WTC11 (cell line): ENCODE measurements around the gene MCFD2. TPM values are rescaled to one million over a fixed set of nuclear protein-coding genes. Genes with fewer than 3 reads are reported as not detected.

Experiments
- ATAC-seq: fragments of 200-7000 bp; cut with Tn5 transposase; 2 replicates; pipeline ENCODE4 v1.10.0; 2021; ENCODE audit warnings: mild to moderate bottlenecking, moderate library complexity
- CTCF ChIA-PET: fragments of 300-600 bp; sonication (Branson Sonifier 250); formaldehyde crosslinking; loops from one replicate; lab custom pipeline; 2021; ENCODE audit warnings: antibody characterized with exemption; lab: Charles Lee
- POLR2A ChIA-PET: fragments of 350-600 bp; sonication (Branson Sonifier 250); formaldehyde crosslinking; loops from one replicate; lab custom pipeline; 2021; ENCODE audit warnings: antibody characterized with exemption; lab: Charles Lee
- DNase-seq: peaks from one replicate; pipeline ENCODE4 v3.0.0; 2021; ENCODE audit warnings: low spot score
- H3K27ac Mint-ChIP-seq: 2 replicates; pipeline ENCODE4 v1.8.0; 2021; ENCODE audit warnings: mixed read lengths
- H3K27me3 Mint-ChIP-seq: 2 replicates; pipeline ENCODE4 v1.8.0; 2021; ENCODE audit warnings: low read depth, mild to moderate bottlenecking, moderate library complexity, mixed read lengths
- H3K36me3 Mint-ChIP-seq: 2 replicates; pipeline ENCODE4 v1.8.0; 2021; ENCODE audit warnings: mixed read lengths
- H3K4me1 Mint-ChIP-seq: 2 replicates; pipeline ENCODE4 v1.8.0; 2022; ENCODE audit warnings: mixed read lengths
- H3K4me3 Mint-ChIP-seq: 2 replicates; pipeline ENCODE4 v1.8.0; 2021; ENCODE audit warnings: mild to moderate bottlenecking, moderate library complexity, mixed read lengths
- H3K9me3 Mint-ChIP-seq: 2 replicates; pipeline ENCODE4 v1.8.0; 2021; ENCODE audit warnings: mixed read lengths
- JAZF1 ChIP-seq: fragments of 250-450 bp; sonication (Bioruptor Pico); IDR thresholded peaks from 2 replicates; pipeline ENCODE4 v1.9.0; 2021; ENCODE audit warnings: moderate library complexity, mild to moderate bottlenecking, inconsistent platforms
- NR3C1 ChIP-seq: sonication (generic); formaldehyde crosslinking; conservative IDR thresholded peaks from 2 replicates; pipeline ENCODE4 v1.8.1; 2023; ENCODE audit warnings: low read depth, mild to moderate bottlenecking, missing genetic modification reagents
- SMAD4 ChIP-seq: sonication (generic); formaldehyde crosslinking; IDR thresholded peaks from 2 replicates; pipeline ENCODE4 v1.8.0; 2022; ENCODE audit warnings: mild to moderate bottlenecking, missing genetic modification reagents
- TEAD1 ChIP-seq: sonication (generic); formaldehyde crosslinking; IDR thresholded peaks from 2 replicates; pipeline ENCODE4 v1.8.0; 2022; ENCODE audit warnings: mild to moderate bottlenecking, missing genetic modification reagents
- TEAD4 ChIP-seq: sonication (generic); formaldehyde crosslinking; IDR thresholded peaks from 2 replicates; pipeline ENCODE4 v1.8.0; 2022; ENCODE audit warnings: mild to moderate bottlenecking, missing genetic modification reagents
- TP53 ChIP-seq: sonication (generic); formaldehyde crosslinking; IDR thresholded peaks from 2 replicates; pipeline ENCODE4 v1.8.1; 2023; ENCODE audit warnings: mild to moderate bottlenecking, missing genetic modification reagents
- ZNF317 ChIP-seq: sonication (generic); formaldehyde crosslinking; IDR thresholded peaks from 2 replicates; pipeline ENCODE4 v1.8.1; 2023; ENCODE audit warnings: low read depth, mild to moderate bottlenecking, moderate library complexity, missing genetic modification reagents, borderline replicate concordance
- ZNF396 ChIP-seq: fragments of 250-450 bp; sonication (Bioruptor Pico); IDR thresholded peaks from 2 replicates; pipeline ENCODE4 v1.8.0; 2021; ENCODE audit warnings: mild to moderate bottlenecking, moderate library complexity, borderline replicate concordance
- total RNA-seq: library from RNA; stranded (reverse); gene quantifications from 3 replicates; pipeline ENCODE4 v1.2.3, GENCODE V29; 2021
- TF ChIP-seq, protein P1 (sequence below): sonication (generic); formaldehyde crosslinking; IDR thresholded peaks from 2 replicates; pipeline ENCODE4 v1.8.0; 2022; ENCODE audit warnings: mild to moderate bottlenecking, missing genetic modification reagents
- TF ChIP-seq, protein P2 (sequence below): fragments of 250-450 bp; sonication (Bioruptor Pico); IDR thresholded peaks from 2 replicates; pipeline ENCODE4 v1.9.0; 2021; ENCODE audit warnings: moderate library complexity, mild to moderate bottlenecking, inconsistent platforms, borderline replicate concordance
- TF ChIP-seq, protein P3 (sequence below): sonication (generic); formaldehyde crosslinking; IDR thresholded peaks from 2 replicates; pipeline ENCODE4 v1.8.0; 2022; ENCODE audit warnings: missing genetic modification reagents
- TF ChIP-seq, protein P4 (sequence below): sonication (generic); formaldehyde crosslinking; IDR thresholded peaks from 2 replicates; pipeline ENCODE4 v1.8.1; 2022; ENCODE audit warnings: low read depth, missing genetic modification reagents, borderline replicate concordance
- TF ChIP-seq, protein P5 (sequence below): sonication (generic); formaldehyde crosslinking; IDR thresholded peaks from 2 replicates; pipeline ENCODE4 v1.8.0; 2022; ENCODE audit warnings: mild to moderate bottlenecking, missing genetic modification reagents
- TF ChIP-seq, protein P6 (sequence below): sonication (generic); formaldehyde crosslinking; conservative IDR thresholded peaks from 2 replicates; pipeline ENCODE4 v1.8.1; 2023; ENCODE audit warnings: mild to moderate bottlenecking, low read depth, missing genetic modification reagents, moderate library complexity
- TF ChIP-seq, protein P7 (sequence below): fragments of 200-600 bp; IDR thresholded peaks from 2 replicates; pipeline ENCODE4 v1.8.0; 2022; ENCODE audit warnings: antibody characterized with exemption
- TF ChIP-seq, protein P8 (sequence below): sonication (generic); formaldehyde crosslinking; IDR thresholded peaks from 2 replicates; pipeline ENCODE4 v1.8.1; 2022; ENCODE audit warnings: mild to moderate bottlenecking, moderate library complexity, missing genetic modification reagents
- TF ChIP-seq, protein P9 (sequence below): sonication (generic); formaldehyde crosslinking; IDR thresholded peaks from 2 replicates; pipeline ENCODE4 v1.8.0; 2022; ENCODE audit warnings: mild to moderate bottlenecking, missing genetic modification reagents
- TF ChIP-seq, protein P10 (sequence below): sonication (generic); formaldehyde crosslinking; IDR thresholded peaks from 2 replicates; pipeline ENCODE4 v1.8.1; 2022; ENCODE audit warnings: missing genetic modification reagents, borderline replicate concordance
- TF ChIP-seq, protein P11 (sequence below): sonication (generic); formaldehyde crosslinking; IDR thresholded peaks from 2 replicates; pipeline ENCODE4 v1.8.1; 2023; ENCODE audit warnings: mild to moderate bottlenecking, missing genetic modification reagents

The MCFD2 gene
- total RNA-seq, 1 experiment from 2014 or later: 68.1 TPM

DNA sequence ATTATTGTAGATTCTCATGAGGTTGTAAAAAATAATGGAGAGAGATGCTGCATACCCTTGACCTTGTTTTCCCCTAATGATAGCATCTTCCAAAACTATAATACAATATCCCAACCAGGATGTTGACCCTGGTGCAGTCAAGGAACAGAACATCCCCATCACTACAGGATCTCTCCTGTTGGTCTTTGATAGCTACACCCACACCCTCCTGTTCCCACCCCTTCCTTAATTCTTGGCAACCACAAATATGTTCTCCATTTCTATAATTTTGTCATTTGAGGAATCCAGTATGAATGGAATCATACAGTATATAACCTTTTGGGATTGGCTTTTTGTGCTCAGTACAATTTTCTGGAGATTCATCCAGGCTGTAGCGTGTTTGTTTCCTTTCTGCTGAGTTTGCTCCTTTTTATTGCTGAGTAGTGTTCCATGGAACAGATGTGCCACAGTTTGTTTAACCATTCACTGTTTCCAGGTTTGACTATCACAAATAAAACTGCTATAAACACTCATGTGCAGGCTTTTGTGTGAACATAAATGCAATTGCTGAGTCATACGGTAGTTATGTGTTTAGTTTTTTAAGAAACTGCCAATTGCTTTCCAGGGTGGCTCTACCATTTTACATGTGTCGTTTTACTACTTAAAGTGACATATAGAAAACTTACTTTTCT is 22.2 kb downstream of the MCFD2 start:
- H3K27ac Mint-ChIP-seq: no peak overlapping the region
- CTCF ChIA-PET: no interaction called here
- ATAC-seq: no peak
- no peak for DNase-seq
- POLR2A ChIA-PET: no interaction called here
- H3K36me3 Mint-ChIP-seq: no peaks in the 10 kb centered on the region
- no peak overlapping the region for H3K4me3 Mint-ChIP-seq
- H3K9me3 Mint-ChIP-seq: no peaks in the 10 kb centered on the region
- no peaks in the 10 kb centered on the region for H3K27me3 Mint-ChIP-seq
- H3K4me1 Mint-ChIP-seq: peaks cover 13% of the 10 kb centered on the region
- TF ChIP-seq, protein P1, sequence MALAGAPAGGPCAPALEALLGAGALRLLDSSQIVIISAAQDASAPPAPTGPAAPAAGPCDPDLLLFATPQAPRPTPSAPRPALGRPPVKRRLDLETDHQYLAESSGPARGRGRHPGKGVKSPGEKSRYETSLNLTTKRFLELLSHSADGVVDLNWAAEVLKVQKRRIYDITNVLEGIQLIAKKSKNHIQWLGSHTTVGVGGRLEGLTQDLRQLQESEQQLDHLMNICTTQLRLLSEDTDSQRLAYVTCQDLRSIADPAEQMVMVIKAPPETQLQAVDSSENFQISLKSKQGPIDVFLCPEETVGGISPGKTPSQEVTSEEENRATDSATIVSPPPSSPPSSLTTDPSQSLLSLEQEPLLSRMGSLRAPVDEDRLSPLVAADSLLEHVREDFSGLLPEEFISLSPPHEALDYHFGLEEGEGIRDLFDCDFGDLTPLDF (CRISPR knock-in tag): no peak
- TF ChIP-seq, protein P2, sequence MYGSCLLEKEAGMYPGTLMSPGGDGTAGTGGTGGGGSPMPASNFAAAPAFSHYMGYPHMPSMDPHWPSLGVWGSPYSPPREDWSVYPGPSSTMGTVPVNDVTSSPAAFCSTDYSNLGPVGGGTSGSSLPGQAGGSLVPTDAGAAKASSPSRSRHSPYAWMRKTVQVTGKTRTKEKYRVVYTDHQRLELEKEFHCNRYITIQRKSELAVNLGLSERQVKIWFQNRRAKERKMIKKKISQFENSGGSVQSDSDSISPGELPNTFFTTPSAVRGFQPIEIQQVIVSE (CRISPR knock-in tag): no peak
- TF ChIP-seq, protein P3, sequence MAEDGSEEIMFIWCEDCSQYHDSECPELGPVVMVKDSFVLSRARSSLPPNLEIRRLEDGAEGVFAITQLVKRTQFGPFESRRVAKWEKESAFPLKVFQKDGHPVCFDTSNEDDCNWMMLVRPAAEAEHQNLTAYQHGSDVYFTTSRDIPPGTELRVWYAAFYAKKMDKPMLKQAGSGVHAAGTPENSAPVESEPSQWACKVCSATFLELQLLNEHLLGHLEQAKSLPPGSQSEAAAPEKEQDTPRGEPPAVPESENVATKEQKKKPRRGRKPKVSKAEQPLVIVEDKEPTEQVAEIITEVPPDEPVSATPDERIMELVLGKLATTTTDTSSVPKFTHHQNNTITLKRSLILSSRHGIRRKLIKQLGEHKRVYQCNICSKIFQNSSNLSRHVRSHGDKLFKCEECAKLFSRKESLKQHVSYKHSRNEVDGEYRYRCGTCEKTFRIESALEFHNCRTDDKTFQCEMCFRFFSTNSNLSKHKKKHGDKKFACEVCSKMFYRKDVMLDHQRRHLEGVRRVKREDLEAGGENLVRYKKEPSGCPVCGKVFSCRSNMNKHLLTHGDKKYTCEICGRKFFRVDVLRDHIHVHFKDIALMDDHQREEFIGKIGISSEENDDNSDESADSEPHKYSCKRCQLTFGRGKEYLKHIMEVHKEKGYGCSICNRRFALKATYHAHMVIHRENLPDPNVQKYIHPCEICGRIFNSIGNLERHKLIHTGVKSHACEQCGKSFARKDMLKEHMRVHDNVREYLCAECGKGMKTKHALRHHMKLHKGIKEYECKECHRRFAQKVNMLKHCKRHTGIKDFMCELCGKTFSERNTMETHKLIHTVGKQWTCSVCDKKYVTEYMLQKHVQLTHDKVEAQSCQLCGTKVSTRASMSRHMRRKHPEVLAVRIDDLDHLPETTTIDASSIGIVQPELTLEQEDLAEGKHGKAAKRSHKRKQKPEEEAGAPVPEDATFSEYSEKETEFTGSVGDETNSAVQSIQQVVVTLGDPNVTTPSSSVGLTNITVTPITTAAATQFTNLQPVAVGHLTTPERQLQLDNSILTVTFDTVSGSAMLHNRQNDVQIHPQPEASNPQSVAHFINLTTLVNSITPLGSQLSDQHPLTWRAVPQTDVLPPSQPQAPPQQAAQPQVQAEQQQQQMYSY (CRISPR knock-in tag): no peak
- no peak for TF ChIP-seq ZNF396 (CRISPR knock-in tag)
- no peak for TF ChIP-seq NR3C1 (CRISPR knock-in tag)
- TF ChIP-seq, protein P4, sequence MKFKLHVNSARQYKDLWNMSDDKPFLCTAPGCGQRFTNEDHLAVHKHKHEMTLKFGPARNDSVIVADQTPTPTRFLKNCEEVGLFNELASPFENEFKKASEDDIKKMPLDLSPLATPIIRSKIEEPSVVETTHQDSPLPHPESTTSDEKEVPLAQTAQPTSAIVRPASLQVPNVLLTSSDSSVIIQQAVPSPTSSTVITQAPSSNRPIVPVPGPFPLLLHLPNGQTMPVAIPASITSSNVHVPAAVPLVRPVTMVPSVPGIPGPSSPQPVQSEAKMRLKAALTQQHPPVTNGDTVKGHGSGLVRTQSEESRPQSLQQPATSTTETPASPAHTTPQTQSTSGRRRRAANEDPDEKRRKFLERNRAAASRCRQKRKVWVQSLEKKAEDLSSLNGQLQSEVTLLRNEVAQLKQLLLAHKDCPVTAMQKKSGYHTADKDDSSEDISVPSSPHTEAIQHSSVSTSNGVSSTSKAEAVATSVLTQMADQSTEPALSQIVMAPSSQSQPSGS: no peak
- TF ChIP-seq, protein P5, sequence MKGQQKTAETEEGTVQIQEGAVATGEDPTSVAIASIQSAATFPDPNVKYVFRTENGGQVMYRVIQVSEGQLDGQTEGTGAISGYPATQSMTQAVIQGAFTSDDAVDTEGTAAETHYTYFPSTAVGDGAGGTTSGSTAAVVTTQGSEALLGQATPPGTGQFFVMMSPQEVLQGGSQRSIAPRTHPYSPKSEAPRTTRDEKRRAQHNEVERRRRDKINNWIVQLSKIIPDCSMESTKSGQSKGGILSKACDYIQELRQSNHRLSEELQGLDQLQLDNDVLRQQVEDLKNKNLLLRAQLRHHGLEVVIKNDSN (CRISPR knock-in tag): no peak
- no peak for TF ChIP-seq TEAD1 (CRISPR knock-in tag)
- TF ChIP-seq ZNF317 (CRISPR knock-in tag): no peak
- TF ChIP-seq, protein P6, sequence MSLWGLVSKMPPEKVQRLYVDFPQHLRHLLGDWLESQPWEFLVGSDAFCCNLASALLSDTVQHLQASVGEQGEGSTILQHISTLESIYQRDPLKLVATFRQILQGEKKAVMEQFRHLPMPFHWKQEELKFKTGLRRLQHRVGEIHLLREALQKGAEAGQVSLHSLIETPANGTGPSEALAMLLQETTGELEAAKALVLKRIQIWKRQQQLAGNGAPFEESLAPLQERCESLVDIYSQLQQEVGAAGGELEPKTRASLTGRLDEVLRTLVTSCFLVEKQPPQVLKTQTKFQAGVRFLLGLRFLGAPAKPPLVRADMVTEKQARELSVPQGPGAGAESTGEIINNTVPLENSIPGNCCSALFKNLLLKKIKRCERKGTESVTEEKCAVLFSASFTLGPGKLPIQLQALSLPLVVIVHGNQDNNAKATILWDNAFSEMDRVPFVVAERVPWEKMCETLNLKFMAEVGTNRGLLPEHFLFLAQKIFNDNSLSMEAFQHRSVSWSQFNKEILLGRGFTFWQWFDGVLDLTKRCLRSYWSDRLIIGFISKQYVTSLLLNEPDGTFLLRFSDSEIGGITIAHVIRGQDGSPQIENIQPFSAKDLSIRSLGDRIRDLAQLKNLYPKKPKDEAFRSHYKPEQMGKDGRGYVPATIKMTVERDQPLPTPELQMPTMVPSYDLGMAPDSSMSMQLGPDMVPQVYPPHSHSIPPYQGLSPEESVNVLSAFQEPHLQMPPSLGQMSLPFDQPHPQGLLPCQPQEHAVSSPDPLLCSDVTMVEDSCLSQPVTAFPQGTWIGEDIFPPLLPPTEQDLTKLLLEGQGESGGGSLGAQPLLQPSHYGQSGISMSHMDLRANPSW (CRISPR knock-in tag): no peak
- TF ChIP-seq, protein P7, sequence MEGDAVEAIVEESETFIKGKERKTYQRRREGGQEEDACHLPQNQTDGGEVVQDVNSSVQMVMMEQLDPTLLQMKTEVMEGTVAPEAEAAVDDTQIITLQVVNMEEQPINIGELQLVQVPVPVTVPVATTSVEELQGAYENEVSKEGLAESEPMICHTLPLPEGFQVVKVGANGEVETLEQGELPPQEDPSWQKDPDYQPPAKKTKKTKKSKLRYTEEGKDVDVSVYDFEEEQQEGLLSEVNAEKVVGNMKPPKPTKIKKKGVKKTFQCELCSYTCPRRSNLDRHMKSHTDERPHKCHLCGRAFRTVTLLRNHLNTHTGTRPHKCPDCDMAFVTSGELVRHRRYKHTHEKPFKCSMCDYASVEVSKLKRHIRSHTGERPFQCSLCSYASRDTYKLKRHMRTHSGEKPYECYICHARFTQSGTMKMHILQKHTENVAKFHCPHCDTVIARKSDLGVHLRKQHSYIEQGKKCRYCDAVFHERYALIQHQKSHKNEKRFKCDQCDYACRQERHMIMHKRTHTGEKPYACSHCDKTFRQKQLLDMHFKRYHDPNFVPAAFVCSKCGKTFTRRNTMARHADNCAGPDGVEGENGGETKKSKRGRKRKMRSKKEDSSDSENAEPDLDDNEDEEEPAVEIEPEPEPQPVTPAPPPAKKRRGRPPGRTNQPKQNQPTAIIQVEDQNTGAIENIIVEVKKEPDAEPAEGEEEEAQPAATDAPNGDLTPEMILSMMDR: no peak
- TF ChIP-seq, protein P8, sequence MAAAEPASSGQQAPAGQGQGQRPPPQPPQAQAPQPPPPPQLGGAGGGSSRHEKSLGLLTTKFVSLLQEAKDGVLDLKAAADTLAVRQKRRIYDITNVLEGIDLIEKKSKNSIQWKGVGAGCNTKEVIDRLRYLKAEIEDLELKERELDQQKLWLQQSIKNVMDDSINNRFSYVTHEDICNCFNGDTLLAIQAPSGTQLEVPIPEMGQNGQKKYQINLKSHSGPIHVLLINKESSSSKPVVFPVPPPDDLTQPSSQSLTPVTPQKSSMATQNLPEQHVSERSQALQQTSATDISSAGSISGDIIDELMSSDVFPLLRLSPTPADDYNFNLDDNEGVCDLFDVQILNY: no peak
- no peak for TF ChIP-seq SMAD4 (CRISPR knock-in tag)
- TF ChIP-seq, protein P9, sequence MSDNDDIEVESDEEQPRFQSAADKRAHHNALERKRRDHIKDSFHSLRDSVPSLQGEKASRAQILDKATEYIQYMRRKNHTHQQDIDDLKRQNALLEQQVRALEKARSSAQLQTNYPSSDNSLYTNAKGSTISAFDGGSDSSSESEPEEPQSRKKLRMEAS (CRISPR knock-in tag): no peak
- TF ChIP-seq, protein P10, sequence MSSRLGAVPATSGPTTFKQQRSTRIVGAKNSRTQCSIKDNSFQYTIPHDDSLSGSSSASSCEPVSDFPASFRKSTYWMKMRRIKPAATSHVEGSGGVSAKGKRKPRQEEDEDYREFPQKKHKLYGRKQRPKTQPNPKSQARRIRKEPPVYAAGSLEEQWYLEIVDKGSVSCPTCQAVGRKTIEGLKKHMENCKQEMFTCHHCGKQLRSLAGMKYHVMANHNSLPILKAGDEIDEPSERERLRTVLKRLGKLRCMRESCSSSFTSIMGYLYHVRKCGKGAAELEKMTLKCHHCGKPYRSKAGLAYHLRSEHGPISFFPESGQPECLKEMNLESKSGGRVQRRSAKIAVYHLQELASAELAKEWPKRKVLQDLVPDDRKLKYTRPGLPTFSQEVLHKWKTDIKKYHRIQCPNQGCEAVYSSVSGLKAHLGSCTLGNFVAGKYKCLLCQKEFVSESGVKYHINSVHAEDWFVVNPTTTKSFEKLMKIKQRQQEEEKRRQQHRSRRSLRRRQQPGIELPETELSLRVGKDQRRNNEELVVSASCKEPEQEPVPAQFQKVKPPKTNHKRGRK: no peak
- TF ChIP-seq, protein P11, sequence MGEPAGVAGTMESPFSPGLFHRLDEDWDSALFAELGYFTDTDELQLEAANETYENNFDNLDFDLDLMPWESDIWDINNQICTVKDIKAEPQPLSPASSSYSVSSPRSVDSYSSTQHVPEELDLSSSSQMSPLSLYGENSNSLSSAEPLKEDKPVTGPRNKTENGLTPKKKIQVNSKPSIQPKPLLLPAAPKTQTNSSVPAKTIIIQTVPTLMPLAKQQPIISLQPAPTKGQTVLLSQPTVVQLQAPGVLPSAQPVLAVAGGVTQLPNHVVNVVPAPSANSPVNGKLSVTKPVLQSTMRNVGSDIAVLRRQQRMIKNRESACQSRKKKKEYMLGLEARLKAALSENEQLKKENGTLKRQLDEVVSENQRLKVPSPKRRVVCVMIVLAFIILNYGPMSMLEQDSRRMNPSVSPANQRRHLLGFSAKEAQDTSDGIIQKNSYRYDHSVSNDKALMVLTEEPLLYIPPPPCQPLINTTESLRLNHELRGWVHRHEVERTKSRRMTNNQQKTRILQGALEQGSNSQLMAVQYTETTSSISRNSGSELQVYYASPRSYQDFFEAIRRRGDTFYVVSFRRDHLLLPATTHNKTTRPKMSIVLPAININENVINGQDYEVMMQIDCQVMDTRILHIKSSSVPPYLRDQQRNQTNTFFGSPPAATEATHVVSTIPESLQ: no peak
- no peak for TF ChIP-seq TP53 (CRISPR knock-in tag)
- TF ChIP-seq JAZF1 (CRISPR knock-in tag): no peak
- no peak for TF ChIP-seq TEAD4 (CRISPR knock-in tag)
